GM12801 (cell line): ENCODE measurements around the gene CNPY4.

Experiments
- TF ChIP-seq, protein P1 (sequence below): IDR thresholded peaks from one replicate; pipeline ENCODE4 v1.5.1; 2011; ENCODE audit warnings: control low read depth; ENCODE audit not compliant: insufficient read length; ENCODE audit errors: extremely low read depth

The CNPY4 gene

DNA sequence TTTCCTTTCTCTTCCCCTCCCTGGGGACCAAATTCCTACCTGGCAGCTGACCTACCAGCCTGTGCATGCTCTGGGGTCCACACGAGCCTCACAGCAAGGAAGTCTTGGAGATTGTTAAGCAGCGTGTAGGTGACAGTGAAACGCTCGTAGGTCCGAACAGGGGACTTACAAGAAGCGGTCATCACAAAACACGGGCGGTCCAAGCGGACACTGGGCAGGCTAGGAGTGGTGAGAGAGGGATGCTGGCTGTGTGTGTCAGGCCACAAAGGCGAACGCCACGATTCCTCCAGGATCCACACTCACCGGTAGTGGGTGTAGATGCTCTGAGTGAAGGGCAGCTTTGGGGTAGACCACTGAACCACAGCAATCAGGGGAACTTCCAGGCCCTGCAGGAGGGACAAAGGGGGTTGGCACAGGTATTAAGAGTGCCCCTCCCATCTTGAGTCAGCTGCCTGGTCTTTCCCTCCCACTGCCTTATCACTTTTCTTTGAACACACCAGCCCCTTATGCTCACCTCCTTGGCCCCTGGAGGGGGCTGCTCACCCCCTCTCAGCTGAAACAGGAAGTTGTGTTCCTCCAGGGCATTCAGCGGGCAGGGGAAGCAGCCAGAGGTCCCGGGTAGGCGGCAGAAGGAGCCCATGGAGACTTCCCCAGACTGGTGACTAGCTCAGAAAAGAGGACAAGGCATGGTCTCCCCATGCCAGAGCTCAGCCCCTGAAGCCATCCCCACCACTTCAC, 37.1 kb downstream of the CNPY4 start:
- TF ChIP-seq, protein P1, sequence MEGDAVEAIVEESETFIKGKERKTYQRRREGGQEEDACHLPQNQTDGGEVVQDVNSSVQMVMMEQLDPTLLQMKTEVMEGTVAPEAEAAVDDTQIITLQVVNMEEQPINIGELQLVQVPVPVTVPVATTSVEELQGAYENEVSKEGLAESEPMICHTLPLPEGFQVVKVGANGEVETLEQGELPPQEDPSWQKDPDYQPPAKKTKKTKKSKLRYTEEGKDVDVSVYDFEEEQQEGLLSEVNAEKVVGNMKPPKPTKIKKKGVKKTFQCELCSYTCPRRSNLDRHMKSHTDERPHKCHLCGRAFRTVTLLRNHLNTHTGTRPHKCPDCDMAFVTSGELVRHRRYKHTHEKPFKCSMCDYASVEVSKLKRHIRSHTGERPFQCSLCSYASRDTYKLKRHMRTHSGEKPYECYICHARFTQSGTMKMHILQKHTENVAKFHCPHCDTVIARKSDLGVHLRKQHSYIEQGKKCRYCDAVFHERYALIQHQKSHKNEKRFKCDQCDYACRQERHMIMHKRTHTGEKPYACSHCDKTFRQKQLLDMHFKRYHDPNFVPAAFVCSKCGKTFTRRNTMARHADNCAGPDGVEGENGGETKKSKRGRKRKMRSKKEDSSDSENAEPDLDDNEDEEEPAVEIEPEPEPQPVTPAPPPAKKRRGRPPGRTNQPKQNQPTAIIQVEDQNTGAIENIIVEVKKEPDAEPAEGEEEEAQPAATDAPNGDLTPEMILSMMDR, result no peak

DNA sequence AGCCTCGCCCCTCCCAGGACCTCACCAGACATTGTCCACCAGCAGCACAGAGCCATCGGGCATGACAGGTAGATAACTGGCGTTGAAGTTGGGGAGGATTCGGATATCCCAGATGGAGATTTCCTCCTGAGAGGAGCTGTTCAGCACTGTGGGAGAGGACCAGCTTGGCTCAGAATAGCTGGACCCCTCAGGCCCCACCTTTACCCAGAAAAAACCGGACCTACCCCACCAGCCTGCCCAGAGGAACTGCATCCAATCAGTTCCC, 37.6 kb downstream of the CNPY4 start:
- TF ChIP-seq, protein P1, result no peak

DNA sequence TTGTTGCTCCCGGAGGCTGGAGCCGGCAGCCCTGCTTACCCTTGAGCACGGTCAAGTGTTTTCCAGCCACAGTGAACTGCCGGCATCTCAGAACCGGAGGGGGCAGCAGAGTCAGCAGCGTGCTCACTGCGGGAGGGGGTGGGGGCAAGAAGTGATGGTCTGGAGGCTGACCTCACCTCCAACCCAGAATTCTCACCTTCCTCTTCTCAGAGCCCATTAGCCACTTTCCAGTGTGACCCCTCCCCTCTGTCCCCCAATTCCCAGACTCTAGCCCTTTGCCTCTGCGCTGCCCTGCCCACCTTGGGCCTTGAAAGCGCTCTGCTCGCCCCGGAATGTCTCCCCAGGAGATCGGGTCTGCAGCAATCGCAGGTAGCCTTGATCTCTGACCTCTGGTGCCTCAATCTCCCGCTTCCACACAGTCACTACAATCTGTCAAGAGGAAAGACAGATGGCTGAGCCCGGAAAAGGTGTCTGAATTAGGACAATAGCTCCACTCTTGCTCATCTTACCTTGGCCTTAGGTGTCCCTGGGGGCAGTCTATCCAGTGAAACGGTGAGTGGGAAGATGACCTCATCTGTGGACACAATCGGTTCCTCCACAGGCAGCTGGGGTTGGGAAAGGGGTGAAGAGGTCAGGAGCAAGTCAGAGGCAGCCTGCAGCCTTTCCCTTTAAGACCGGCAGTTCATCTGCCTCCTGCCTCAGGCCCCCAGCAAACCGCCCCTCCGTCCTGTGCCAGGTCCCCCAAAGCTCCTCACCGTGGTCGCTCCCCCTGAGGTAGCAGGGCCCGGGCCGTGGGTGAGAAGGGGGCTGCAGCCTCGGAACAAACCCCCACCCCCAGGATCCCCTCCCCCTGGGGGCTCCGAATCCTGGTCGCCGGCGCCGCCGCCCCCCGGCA, 38.1 kb downstream of the CNPY4 start:
- TF ChIP-seq, protein P1, result no peak

DNA sequence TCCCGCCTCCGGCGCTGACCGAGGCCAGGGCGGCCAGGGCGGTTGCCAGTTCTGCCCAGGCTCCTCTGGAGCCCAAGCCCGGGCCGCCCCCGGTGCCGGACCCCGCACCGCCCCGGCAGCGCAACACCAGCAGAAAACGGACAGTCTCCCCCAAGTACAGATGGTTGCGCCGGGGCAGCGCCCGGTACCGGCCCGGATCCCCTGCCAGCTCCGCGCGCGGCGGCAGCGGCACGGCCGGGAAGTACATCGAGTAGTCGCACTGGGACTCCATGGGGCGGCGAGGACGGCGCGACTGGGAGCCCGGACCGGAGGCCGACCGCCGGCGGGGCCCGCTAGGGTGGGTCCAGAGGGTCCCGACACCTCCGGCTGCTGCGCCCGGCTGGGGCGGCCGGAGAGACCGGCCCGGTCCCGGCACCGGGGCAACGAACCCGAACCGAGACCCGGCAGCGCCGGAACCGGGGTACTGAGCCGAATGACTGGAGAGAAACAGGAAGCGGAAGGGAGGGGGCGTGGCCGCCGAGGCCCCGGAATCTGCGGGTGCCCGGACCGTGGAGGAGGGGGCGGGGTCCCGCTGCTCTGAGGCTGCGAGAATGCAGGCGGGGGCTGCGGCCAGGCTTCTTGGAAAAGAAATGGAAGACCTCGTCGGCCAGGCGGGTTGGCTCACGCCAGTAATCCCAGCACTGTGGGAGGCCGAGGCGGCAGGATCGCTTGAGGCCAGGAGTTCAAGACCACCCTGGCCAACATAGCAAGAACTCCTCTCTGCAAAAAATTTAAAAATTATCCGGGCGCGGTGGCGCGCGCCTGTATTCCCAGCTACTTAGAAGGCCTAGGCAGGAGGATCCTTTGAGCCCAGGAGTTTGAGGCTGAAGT, 39.0 kb downstream of the CNPY4 start, which contains the start of gene TRAPPC14:
Gene TRAPPC14 (minus strand): TSS at position 495 of the 870 bp plus-strand sequence. CDS start 224 bp downstream, at position 271.
- TF ChIP-seq, protein P1, result no peak

DNA sequence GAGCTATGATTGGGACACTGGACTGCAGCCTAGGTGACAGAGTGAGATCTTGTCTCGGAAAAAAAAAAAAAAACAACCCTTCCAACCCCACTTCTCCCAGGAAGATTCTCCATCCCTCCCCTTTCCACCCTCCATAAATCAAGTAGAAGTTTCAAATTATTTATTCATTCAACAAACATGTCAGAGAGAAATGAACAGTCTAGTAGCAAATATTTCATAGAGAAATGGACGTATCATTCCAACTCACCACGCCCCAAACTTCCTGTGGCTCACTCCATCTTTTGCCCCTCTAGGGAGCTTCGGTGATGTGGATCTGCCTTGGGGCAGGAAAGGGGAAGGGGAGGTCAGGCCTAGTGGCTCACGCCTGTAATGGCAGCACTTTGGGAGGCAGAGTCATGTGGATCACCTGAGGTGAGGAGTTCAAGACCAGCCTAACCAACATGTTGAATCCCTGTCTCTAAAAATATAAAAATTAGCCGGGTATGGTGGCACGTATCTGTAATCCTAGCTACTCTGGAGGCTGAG, 39.7 kb downstream of the CNPY4 start:
- TF ChIP-seq, protein P1, result no peak

DNA sequence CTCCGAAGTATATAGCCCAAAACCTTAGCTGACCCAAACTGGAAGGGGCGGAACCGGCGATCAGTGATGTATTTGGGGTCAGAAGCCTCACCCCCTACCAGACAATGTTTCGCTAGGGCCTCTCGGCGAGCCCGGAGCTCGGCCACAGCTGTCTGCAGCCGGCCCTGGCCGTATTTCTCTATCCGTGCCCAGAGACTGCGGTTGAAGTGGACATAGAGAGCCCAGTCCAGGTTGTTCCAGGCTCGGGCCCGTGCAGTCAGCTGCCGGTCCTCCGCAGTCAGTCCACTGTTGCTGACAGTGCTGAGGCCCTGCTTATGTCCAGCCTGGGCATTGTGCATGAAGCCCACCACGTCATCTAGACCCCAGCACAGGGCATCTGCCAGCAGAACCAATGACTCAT, 40.6 kb downstream of the CNPY4 start:
- TF ChIP-seq, protein P1, result no peak
